Measurements from ENCODE around the gene SERP2. TPM values are rescaled to one million over a fixed set of nuclear protein-coding genes. Genes with fewer than 3 reads are reported as not detected.

SERP2 gene
- total RNA-seq, 2 donors from 2014 or later, result 1.6 to 5.2 TPM

GRCh38 chr13:44420376-44421220 is 47.0 kb downstream of the SERP2 start:
- no peak for TF ChIP-seq POLR2A (IDR thresholded peaks at IDR 0.05)
- no peak for TF ChIP-seq CTCF (IDR thresholded peaks at IDR 0.05)
- no peak overlapping the region for H3K4me3 ChIP-seq
- ATAC-seq, result no peak
- intact Hi-C loops (cut with DNase I), result no loop called here
- H3K4me1 ChIP-seq, result no peaks in the 10 kb centered on the region
- 87 to 90% methylated on average over 13 to 15 of the region's 15 CpGs for WGBS, 2 donors
- no peak overlapping the region for H3K27ac ChIP-seq
- no peaks in the 10 kb centered on the region for H3K9me3 ChIP-seq
- no peaks in the 10 kb centered on the region for H3K36me3 ChIP-seq (replicated peaks in 1 of 2; ENCODE audit: insufficient read depth in 1 of 2, low read depth in 2 of 2)
- DNase-seq, result no peak
- H3K27me3 ChIP-seq, result no peaks in the 10 kb centered on the region

GRCh38 chr13:44421853-44422525 is 48.4 kb downstream of the SERP2 start:
- no peaks in the 10 kb centered on the region for H3K27me3 ChIP-seq
- H3K4me1 ChIP-seq, result no peaks in the 10 kb centered on the region
- H3K27ac ChIP-seq, result no peak overlapping the region
- H3K36me3 ChIP-seq (replicated peaks in 1 of 2; ENCODE audit: insufficient read depth in 1 of 2, low read depth in 2 of 2), result no peaks in the 10 kb centered on the region
- WGBS, 2 donors, result 95 to 98% methylated on average over 2 of the region's 2 CpGs
- DNase-seq (no peak), ATAC-seq (no peak)
- H3K9me3 ChIP-seq, result no peaks in the 10 kb centered on the region
- intact Hi-C loops (cut with DNase I), result no loop called here
- H3K4me3 ChIP-seq, result no peak overlapping the region
- TF ChIP-seq POLR2A (IDR thresholded peaks at IDR 0.05), result no peak

- no peaks in the 10 kb centered on the region for H3K4me1 ChIP-seq
- no peak for ATAC-seq
- DNase-seq, result peak in 2 of 4 donors; percentile 29 to 41
- no peak overlapping the region for H3K27ac ChIP-seq
- intact Hi-C loops (cut with DNase I), result no loop called here
- H3K4me3 ChIP-seq, result no peak overlapping the region
- no peaks in the 10 kb centered on the region for H3K9me3 ChIP-seq
- 72 to 75% methylated on average over 15 of the region's 15 CpGs for WGBS, 2 donors
- no peaks in the 10 kb centered on the region for H3K36me3 ChIP-seq (replicated peaks in 1 of 2; ENCODE audit: insufficient read depth in 1 of 2, low read depth in 2 of 2)
- H3K27me3 ChIP-seq, result no peaks in the 10 kb centered on the region
- TF ChIP-seq CTCF (IDR thresholded peaks at IDR 0.05) (no peak), POLR2A (IDR thresholded peaks at IDR 0.05) (no peak)
Measured at GRCh38 chr13:44422755-44423643, 49.4 kb downstream of the SERP2 start.

- intact Hi-C loops (cut with DNase I), result no loop called here
- Histone ChIP-seq H3K36me3 (replicated peaks in 1 of 2; ENCODE audit: insufficient read depth in 1 of 2, low read depth in 2 of 2) (no peaks in the 10 kb centered on the region), H3K27ac (no peak overlapping the region), H3K9me3 (no peaks in the 10 kb centered on the region), H3K4me3 (no peak overlapping the region), H3K27me3 (no peaks in the 10 kb centered on the region), H3K4me1 (no peaks in the 10 kb centered on the region)
- DNase-seq (no peak), ATAC-seq (no peak)
- TF ChIP-seq POLR2A (IDR thresholded peaks at IDR 0.05), result no peak
- TF ChIP-seq CTCF (IDR thresholded peaks at IDR 0.05), result no peak
- whole genome bisulfite sequencing, 2 donors, result 94 to 98% methylated on average over 5 of the region's 5 CpGs
Measured at GRCh38 chr13:44423824-44424223, 50.2 kb downstream of the SERP2 start.
